Gastrocnemius medialis (tissue), 4 donors: ENCODE results near the gene APOC3.

Experiments
- POLR2A ChIP-seq, 2 donors: fragments of 450-650 bp; IDR thresholded peaks; one replicate each; pipeline ENCODE4 v1.6.1; 2017; ENCODE audit warnings: antibody characterized with exemption in 2 of 2, mild to moderate bottlenecking in 2 of 2, moderate library complexity in 2 of 2
- TF ChIP-seq, protein P1 (sequence below), 5 experiments: fragments of 450-650 bp in 3 of 5; fragments of 200-600 bp in 2 of 5; sonication (generic) in 2 of 5; IDR thresholded peaks in 4 of 5; conservative IDR thresholded peaks in 1 of 5; 1 replicate in 4 of 5; 2 replicates in 1 of 5; pipeline ENCODE4 v1.5.1; 2016 to 2019; ENCODE audit warnings: antibody characterized with exemption in 5 of 5, mild to moderate bottlenecking in 3 of 5, moderate library complexity in 3 of 5

GRCh38 chr11:116859175-116859574, 29.5 kb downstream of the APOC3 start:
- no peak for TF ChIP-seq POLR2A (IDR thresholded peaks at IDR 0.05)
- TF ChIP-seq, protein P1, sequence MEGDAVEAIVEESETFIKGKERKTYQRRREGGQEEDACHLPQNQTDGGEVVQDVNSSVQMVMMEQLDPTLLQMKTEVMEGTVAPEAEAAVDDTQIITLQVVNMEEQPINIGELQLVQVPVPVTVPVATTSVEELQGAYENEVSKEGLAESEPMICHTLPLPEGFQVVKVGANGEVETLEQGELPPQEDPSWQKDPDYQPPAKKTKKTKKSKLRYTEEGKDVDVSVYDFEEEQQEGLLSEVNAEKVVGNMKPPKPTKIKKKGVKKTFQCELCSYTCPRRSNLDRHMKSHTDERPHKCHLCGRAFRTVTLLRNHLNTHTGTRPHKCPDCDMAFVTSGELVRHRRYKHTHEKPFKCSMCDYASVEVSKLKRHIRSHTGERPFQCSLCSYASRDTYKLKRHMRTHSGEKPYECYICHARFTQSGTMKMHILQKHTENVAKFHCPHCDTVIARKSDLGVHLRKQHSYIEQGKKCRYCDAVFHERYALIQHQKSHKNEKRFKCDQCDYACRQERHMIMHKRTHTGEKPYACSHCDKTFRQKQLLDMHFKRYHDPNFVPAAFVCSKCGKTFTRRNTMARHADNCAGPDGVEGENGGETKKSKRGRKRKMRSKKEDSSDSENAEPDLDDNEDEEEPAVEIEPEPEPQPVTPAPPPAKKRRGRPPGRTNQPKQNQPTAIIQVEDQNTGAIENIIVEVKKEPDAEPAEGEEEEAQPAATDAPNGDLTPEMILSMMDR (IDR thresholded peaks at IDR 0.05 in 4 of 5, conservative IDR thresholded peaks at IDR 0.05 in 1 of 5): no peak
